Trophoblast cell (in vitro differentiated cells and primary cell): Measurements from ENCODE around the gene GRK1.

ENCODE experiments used
- DNase-seq, 2 donors: peaks; one replicate each; pipeline ENCODE4 v3.0.0-alpha.2; 2016
- H2AFZ ChIP-seq: 2 replicates; pipeline ENCODE4 v1.6.1; 2013; ENCODE audit warnings: low read length, moderate library complexity, mild to moderate bottlenecking; ENCODE audit not compliant: insufficient read depth, poor library complexity
- H2AK5ac ChIP-seq: 2 replicates; pipeline ENCODE4 v1.6.1; 2013; ENCODE audit warnings: mild to moderate bottlenecking, low read length
- H2BK120ac ChIP-seq: 2 replicates; pipeline ENCODE4 v1.6.1; 2013; ENCODE audit warnings: low read length, mild to moderate bottlenecking, moderate library complexity; ENCODE audit not compliant: insufficient read depth, poor library complexity
- H2BK12ac ChIP-seq: 2 replicates; pipeline ENCODE4 v1.6.1; 2013; ENCODE audit warnings: mild to moderate bottlenecking, low read length, moderate library complexity
- H2BK5ac ChIP-seq: 2 replicates; pipeline ENCODE4 v1.6.1; 2013; ENCODE audit warnings: low read length, low read depth, moderate library complexity, mild to moderate bottlenecking; ENCODE audit not compliant: poor library complexity
- H3K14ac ChIP-seq: 2 replicates; pipeline ENCODE4 v1.6.1; 2013; ENCODE audit warnings: mild to moderate bottlenecking, low read length
- H3K18ac ChIP-seq: 2 replicates; pipeline ENCODE4 v1.6.1; 2013; ENCODE audit warnings: mild to moderate bottlenecking, low read length
- H3K23ac ChIP-seq: 2 replicates; pipeline ENCODE4 v1.6.1; 2013; ENCODE audit warnings: low read length
- H3K27ac ChIP-seq: 2 replicates; pipeline ENCODE4 v1.5.1; 2013; ENCODE audit warnings: low read depth, mild to moderate bottlenecking, inconsistent platforms, low read length, moderate library complexity
- H3K27me3 ChIP-seq: 2 replicates; pipeline ENCODE4 v1.6.1; 2013; ENCODE audit warnings: inconsistent platforms, mild to moderate bottlenecking, low read length, moderate library complexity; ENCODE audit not compliant: insufficient read depth
- H3K36me3 ChIP-seq, 2 experiments: 1 replicate in 1 of 2; 2 replicates in 1 of 2; pipeline ENCODE4 v1.6.1; 2013; ENCODE audit warnings: low read length in 2 of 2, mild to moderate bottlenecking in 2 of 2, moderate library complexity in 1 of 2; ENCODE audit not compliant: insufficient read depth in 2 of 2, control insufficient read depth in 1 of 2
- H3K4ac ChIP-seq: 2 replicates; pipeline ENCODE4 v1.6.1; 2013; ENCODE audit warnings: low read depth, mild to moderate bottlenecking, low read length, moderate library complexity
- H3K4me1 ChIP-seq, 2 experiments: 1 replicate in 1 of 2; 2 replicates in 1 of 2; pipeline ENCODE4 v1.6.1; 2013; ENCODE audit warnings: low read length in 2 of 2, mild to moderate bottlenecking in 2 of 2, moderate library complexity in 1 of 2; ENCODE audit not compliant: insufficient read depth in 2 of 2, control insufficient read depth in 1 of 2
- H3K4me2 ChIP-seq: 2 replicates; pipeline ENCODE4 v1.6.1; 2013; ENCODE audit warnings: inconsistent platforms, mild to moderate bottlenecking, low read length, moderate library complexity
- H3K4me3 ChIP-seq: 2 replicates; pipeline ENCODE4 v1.5.1; 2013; ENCODE audit warnings: mild to moderate bottlenecking, low read depth, low read length, inconsistent platforms
- H3K79me1 ChIP-seq: one replicate; pipeline ENCODE4 v1.6.1; 2013; ENCODE audit warnings: low read length
- H3K79me2 ChIP-seq: 2 replicates; pipeline ENCODE4 v1.6.1; 2013; ENCODE audit warnings: low read length, mild to moderate bottlenecking; ENCODE audit not compliant: control insufficient read depth, insufficient read depth, poor library complexity
- H3K9ac ChIP-seq: 2 replicates; pipeline ENCODE4 v1.6.1; 2013; ENCODE audit warnings: mild to moderate bottlenecking, low read length
- H3K9me3 ChIP-seq: 2 replicates; pipeline ENCODE4 v1.6.1; 2013; ENCODE audit warnings: low read depth, mild to moderate bottlenecking, control low read depth, inconsistent platforms, low read length; ENCODE audit not compliant: insufficient read depth
- H4K12ac ChIP-seq: 2 replicates; pipeline ENCODE4 v1.6.1; 2013; ENCODE audit warnings: low read depth, mild to moderate bottlenecking, low read length, moderate library complexity
- H4K8ac ChIP-seq: 2 replicates; pipeline ENCODE4 v1.6.1; 2013; ENCODE audit warnings: low read depth, mild to moderate bottlenecking, low read length, moderate library complexity
- H4K91ac ChIP-seq: one replicate; pipeline ENCODE4 v1.6.1; 2013; ENCODE audit warnings: low read depth, mild to moderate bottlenecking, low read length, moderate library complexity
- WGBS: extraction: QIAGEN DNeasy Blood & Tissue Kit; methylation state at CpG from one replicate; pipeline ENCODE4 v1.1.7; 2013; ENCODE audit warnings: missing lambda C conversion rate; ENCODE audit not compliant: insufficient read length, insufficient coverage; ENCODE audit errors: extremely low coverage; 5-methylcytosine and 5-hydroxymethylcytosine counted together

The GRK1 gene

DNA sequence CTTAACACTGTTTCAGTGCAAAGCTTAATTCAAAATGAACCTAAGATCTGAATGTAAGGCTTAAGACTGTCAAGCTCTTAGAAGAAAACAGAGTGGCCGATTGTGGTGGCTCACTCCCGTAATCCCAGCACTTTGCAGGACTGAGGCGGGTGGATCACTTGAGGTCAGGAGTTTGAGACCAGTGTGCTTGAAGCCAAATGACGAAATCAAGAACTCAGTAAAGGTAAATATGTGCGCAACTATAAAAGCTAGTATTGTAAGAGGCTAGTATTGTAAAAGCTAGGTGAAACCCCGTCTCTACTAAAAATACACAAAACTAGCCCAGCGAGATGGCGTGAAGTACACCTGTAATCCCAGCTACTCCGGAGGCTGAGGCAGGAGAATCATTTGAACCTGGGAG, 21.7 kb upstream of the GRK1 start:
- Histone ChIP-seq H3K36me3 (peaks cover 10 to 15% of the 10 kb centered on the region in 2 experiments), H3K79me2 (no peaks in the 10 kb centered on the region), H2BK5ac (no peak overlapping the region), H3K4me3 (no peak overlapping the region), H3K18ac (no peak overlapping the region), H4K12ac (no peak overlapping the region), H3K79me1 (no peaks in the 10 kb centered on the region), H2AK5ac (no peak overlapping the region), H3K14ac (no peak overlapping the region), H3K27ac (no peak overlapping the region), H2BK12ac (no peak overlapping the region), H2BK120ac (no peak overlapping the region), H3K27me3 (no peaks in the 10 kb centered on the region), H2AFZ (no peak overlapping the region), H4K91ac (no peak overlapping the region), H3K23ac (no peak overlapping the region), H4K8ac (no peak overlapping the region), H3K9me3 (peaks cover 2% of the 10 kb centered on the region), H3K4ac (no peak overlapping the region), H3K9ac (no peak overlapping the region), H3K4me1 (peaks cover 0 to 3% of the 10 kb centered on the region in 2 experiments), H3K4me2 (no peak overlapping the region)
- DNase-seq: no peak
- no CpG with 5 or more reads among the region's 9 CpGs for WGBS

DNA sequence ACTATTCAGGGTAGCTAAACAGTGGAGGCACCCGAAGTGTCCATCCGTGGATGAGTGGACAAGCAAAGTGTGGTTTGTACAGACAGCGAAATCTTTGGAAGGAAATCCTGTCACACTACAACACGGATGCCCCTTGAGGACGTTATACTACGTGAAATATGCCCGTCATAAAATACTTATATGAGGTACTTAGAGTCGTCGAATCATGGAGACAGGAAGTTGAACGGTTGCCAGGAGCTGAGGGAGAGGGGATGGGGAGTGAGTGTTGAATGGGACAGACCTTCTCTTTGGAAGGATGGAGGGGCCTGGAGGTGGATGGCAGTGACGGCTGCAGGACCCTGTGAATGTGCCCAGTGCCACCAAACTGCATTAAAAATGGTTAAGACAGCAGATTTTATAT, 20.6 kb upstream of the GRK1 start:
- no peak overlapping the region for H3K4me3 ChIP-seq
- H4K8ac ChIP-seq: no peak overlapping the region
- H3K36me3 ChIP-seq: peaks cover 7 to 12% of the 10 kb centered on the region in 2 experiments
- no peaks in the 10 kb centered on the region for H3K27me3 ChIP-seq
- H4K12ac ChIP-seq: no peak overlapping the region
- H4K91ac ChIP-seq: no peak overlapping the region
- no peak overlapping the region for H3K27ac ChIP-seq
- H3K4ac ChIP-seq: no peak overlapping the region
- H3K23ac ChIP-seq: no peak overlapping the region
- DNase-seq: no peak
- H3K79me2 ChIP-seq: no peaks in the 10 kb centered on the region
- no peak overlapping the region for H2AK5ac ChIP-seq
- peaks cover 0 to 3% of the 10 kb centered on the region in 2 experiments for H3K4me1 ChIP-seq
- H3K9ac ChIP-seq: no peak overlapping the region
- no CpG with 5 or more reads among the region's 11 CpGs for WGBS
- H3K79me1 ChIP-seq: no peaks in the 10 kb centered on the region
- H3K18ac ChIP-seq: no peak overlapping the region
- H3K4me2 ChIP-seq: no peak overlapping the region
- no peak overlapping the region for H2BK120ac ChIP-seq
- H2AFZ ChIP-seq: no peak overlapping the region
- no peak overlapping the region for H2BK12ac ChIP-seq
- no peak overlapping the region for H3K14ac ChIP-seq
- H2BK5ac ChIP-seq: no peak overlapping the region
- peaks cover 2% of the 10 kb centered on the region for H3K9me3 ChIP-seq

DNA sequence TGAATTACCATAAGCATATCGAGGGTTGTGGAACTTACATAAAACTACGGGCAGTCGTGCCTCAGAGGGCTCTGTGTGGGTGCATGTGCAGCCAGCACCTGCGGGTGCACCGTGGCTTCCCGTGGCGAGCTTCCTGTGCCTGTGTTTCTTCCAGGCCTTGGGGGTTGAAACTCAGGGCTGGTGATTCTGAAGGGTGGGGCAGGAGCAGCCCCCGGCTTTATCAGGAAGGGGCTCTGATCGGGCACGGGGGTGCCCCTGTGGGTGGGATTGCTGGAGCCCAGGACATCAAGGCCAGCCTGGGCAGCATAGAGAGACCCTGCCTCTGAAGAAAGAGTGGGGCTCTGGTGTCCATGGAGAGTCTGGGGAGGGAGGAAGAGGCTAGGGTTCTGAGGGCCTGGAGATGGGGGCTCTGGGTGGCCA, 20.1 kb upstream of the GRK1 start:
- WGBS: no CpG with 5 or more reads among the region's 10 CpGs
- Histone ChIP-seq H3K4me3 (no peak overlapping the region), H2AFZ (no peak overlapping the region), H3K27ac (no peak overlapping the region), H3K18ac (no peak overlapping the region), H4K8ac (no peak overlapping the region), H4K91ac (no peak overlapping the region), H3K4ac (no peak overlapping the region), H3K79me2 (no peaks in the 10 kb centered on the region), H2BK120ac (no peak overlapping the region), H3K23ac (no peak overlapping the region), H4K12ac (no peak overlapping the region), H3K9ac (no peak overlapping the region), H3K27me3 (no peaks in the 10 kb centered on the region), H3K36me3 (peaks cover 3 to 7% of the 10 kb centered on the region in 2 experiments), H3K9me3 (no peaks in the 10 kb centered on the region), H2BK5ac (no peak overlapping the region), H3K4me1 (peaks cover 0 to 3% of the 10 kb centered on the region in 2 experiments), H3K79me1 (no peaks in the 10 kb centered on the region), H3K14ac (no peak overlapping the region), H3K4me2 (no peak overlapping the region), H2BK12ac (no peak overlapping the region), H2AK5ac (no peak overlapping the region)
- DNase-seq: no peak

DNA sequence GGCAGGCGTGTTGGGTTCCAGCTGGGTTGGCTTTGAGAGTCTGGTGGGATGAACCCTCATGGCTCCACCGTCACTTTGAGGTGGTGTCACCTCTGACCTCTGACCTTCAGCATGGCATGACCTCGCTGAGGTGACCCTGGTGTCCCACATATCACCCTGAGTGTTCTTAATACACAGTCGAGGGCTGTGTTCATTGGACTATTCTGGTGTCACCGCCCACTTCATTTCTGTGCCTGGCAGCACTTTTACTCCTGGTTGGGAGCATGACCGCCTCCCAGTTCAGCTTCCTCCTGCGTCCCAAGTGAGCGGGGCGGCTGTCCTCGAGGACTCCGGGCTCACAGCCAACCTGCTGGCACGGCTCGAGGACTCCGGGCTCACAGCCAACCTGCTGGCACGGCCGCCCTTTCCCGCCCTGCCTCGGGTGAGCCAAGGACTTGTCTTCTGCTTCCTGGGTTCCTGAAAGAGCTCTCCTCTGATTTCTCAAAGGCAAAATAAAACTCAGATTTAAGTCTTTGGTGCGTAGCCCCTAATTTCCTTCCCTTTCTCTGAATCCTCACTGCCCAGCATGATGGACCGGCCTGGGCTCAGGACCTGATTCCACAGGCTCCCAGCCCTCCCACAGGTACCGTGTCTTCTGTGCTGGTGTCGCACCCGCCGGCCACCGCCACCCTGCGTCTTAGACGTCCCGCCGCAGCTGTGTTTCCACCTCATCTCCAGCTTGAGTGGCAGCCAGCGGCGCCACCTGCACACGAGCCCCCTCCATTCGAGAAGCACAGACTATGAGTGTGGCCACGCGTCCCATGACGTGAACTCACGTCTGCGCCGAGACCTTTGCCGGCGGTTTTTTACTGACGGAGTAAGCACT, 19.4 kb upstream of the GRK1 start:
- H2BK120ac ChIP-seq: no peak overlapping the region
- no peak overlapping the region for H2AFZ ChIP-seq
- H4K12ac ChIP-seq: no peak overlapping the region
- H3K18ac ChIP-seq: no peak overlapping the region
- H3K9me3 ChIP-seq: no peaks in the 10 kb centered on the region
- no peak overlapping the region for H2AK5ac ChIP-seq
- H3K4me2 ChIP-seq: no peak overlapping the region
- H4K8ac ChIP-seq: no peak overlapping the region
- no peak overlapping the region for H3K23ac ChIP-seq
- DNase-seq: peak in 1 of 2 donors; percentile 3
- no peak overlapping the region for H4K91ac ChIP-seq
- H3K4me1 ChIP-seq: peaks cover 0 to 3% of the 10 kb centered on the region in 2 experiments
- no CpG with 5 or more reads among the region's 42 CpGs for WGBS
- H3K4ac ChIP-seq: no peak overlapping the region
- H3K27ac ChIP-seq: no peak overlapping the region
- H2BK5ac ChIP-seq: no peak overlapping the region
- H3K14ac ChIP-seq: no peak overlapping the region
- H3K27me3 ChIP-seq: no peaks in the 10 kb centered on the region
- no peak overlapping the region for H3K4me3 ChIP-seq
- H3K36me3 ChIP-seq: peaks cover 3 to 5% of the 10 kb centered on the region in 2 experiments
- H3K79me1 ChIP-seq: no peaks in the 10 kb centered on the region
- no peak overlapping the region for H3K9ac ChIP-seq
- no peaks in the 10 kb centered on the region for H3K79me2 ChIP-seq
- H2BK12ac ChIP-seq: no peak overlapping the region
